Right atrium auricular region (tissue), 2 donors: ENCODE measurements around the gene USF1. TPM values are rescaled to one million over a fixed set of nuclear protein-coding genes. Genes with fewer than 3 reads are reported as not detected.
A peak's percentile ranks its signal among the peaks of the same experiment; 100 is the strongest.

Source experiments
- DNase-seq: peaks from one replicate; pipeline ENCODE4 v3.0.0-alpha.2; 2019; ENCODE audit warnings: low spot score
- H3K27ac ChIP-seq, 2 donors: fragments of 200-600 bp; sonication (generic); 1 replicate in 1 of 2; 2 replicates in 1 of 2; pipeline ENCODE4 v1.5.1; 2016 to 2019
- H3K27me3 ChIP-seq, 2 donors: fragments of 200-600 bp; sonication (generic); one replicate each; pipeline versions ENCODE4 v1.5.1 to v1.6.0; 2017 to 2019
- H3K36me3 ChIP-seq: fragments of 200-600 bp; sonication (generic); one replicate; pipeline ENCODE4 v1.5.1; 2016
- H3K4me1 ChIP-seq, 2 donors: fragments of 200-600 bp; sonication (generic); one replicate each; pipeline versions ENCODE4 v1.5.1 to v1.6.0; 2017 to 2019
- H3K4me3 ChIP-seq, 2 donors: fragments of 200-600 bp; sonication (generic); 1 replicate in 1 of 2; 2 replicates in 1 of 2; pipeline ENCODE4 v1.5.1; 2017 to 2019; ENCODE audit warnings: mild to moderate bottlenecking in 1 of 2, moderate library complexity in 1 of 2
- H3K9me3 ChIP-seq, 2 donors: fragments of 200-600 bp; sonication (generic); one replicate each; pipeline ENCODE4 v1.5.1; 2019
- CTCF ChIP-seq, 2 donors: fragments of 200-600 bp; sonication (generic); IDR thresholded peaks; one replicate each; pipeline ENCODE4 v1.5.1; 2019; ENCODE audit warnings: antibody characterized with exemption in 2 of 2
- total RNA-seq, 2 donors: library from RNA; depleted of rRNA; stranded (reverse); fragments of >200 nt; gene quantifications; one replicate each; pipeline ENCODE4 v1.1.0, GENCODE V29; 2016

Gene USF1
- total RNA-seq, 2 donors from 2014 or later = 21.7 to 25.5 TPM

GRCh38 chr1:161048949-161049722 is 3.4 kb upstream of the USF1 start:
- H3K27ac ChIP-seq = no peak overlapping the region
- H3K9me3 ChIP-seq = no peaks in the 10 kb centered on the region
- peaks cover 0 to 6% of the 10 kb centered on the region in 2 donors for H3K4me1 ChIP-seq
- DNase-seq = no peak
- H3K36me3 ChIP-seq = no peaks in the 10 kb centered on the region
- H3K27me3 ChIP-seq = no peaks in the 10 kb centered on the region
- no peak overlapping the region for H3K4me3 ChIP-seq
- TF ChIP-seq CTCF (IDR thresholded peaks at IDR 0.05) = no peak

GRCh38 chr1:161047436-161048420 is 2.0 kb upstream of the USF1 start:
- H3K4me1 ChIP-seq = peaks cover 0 to 16% of the 10 kb centered on the region in 2 donors
- no peak overlapping the region for H3K27ac ChIP-seq
- no peaks in the 10 kb centered on the region for H3K9me3 ChIP-seq
- no peak overlapping the region for H3K4me3 ChIP-seq
- DNase-seq = no peak
- H3K27me3 ChIP-seq = no peaks in the 10 kb centered on the region
- peaks cover 7% of the 10 kb centered on the region for H3K36me3 ChIP-seq
- no peak for TF ChIP-seq CTCF (IDR thresholded peaks at IDR 0.05)

- DNase-seq = no peak
- Histone ChIP-seq H3K27me3 (no peaks in the 10 kb centered on the region), H3K36me3 (peaks cover 17% of the 10 kb centered on the region), H3K27ac (peak overlapping the region; percentile 91 to 93), H3K4me1 (peaks cover 0 to 16% of the 10 kb centered on the region in 2 donors), H3K9me3 (no peaks in the 10 kb centered on the region), H3K4me3 (peak overlapping the region; percentile 63 to 82)
- no peak for TF ChIP-seq CTCF (IDR thresholded peaks at IDR 0.05)
Measured at GRCh38 chr1:161046605-161047228, 940 bp upstream of the USF1 start.

GRCh38 chr1:161044908-161045735 is 655 bp downstream of the USF1 start:
- H3K27me3 ChIP-seq = no peaks in the 10 kb centered on the region
- H3K27ac ChIP-seq = peak overlapping the region; percentile 91 to 93
- peaks cover 0 to 16% of the 10 kb centered on the region in 2 donors for H3K4me1 ChIP-seq
- H3K9me3 ChIP-seq = no peaks in the 10 kb centered on the region
- TF ChIP-seq CTCF (IDR thresholded peaks at IDR 0.05) = no peak
- peak overlapping the region; percentile 63 to 82 for H3K4me3 ChIP-seq
- peaks cover 33% of the 10 kb centered on the region for H3K36me3 ChIP-seq
- peak; percentile 84 for DNase-seq

GRCh38 chr1:161044535-161044907 is 1.3 kb downstream of the USF1 start:
- H3K27ac ChIP-seq = peak overlapping the region; percentile 91 to 93
- peaks cover 39% of the 10 kb centered on the region for H3K36me3 ChIP-seq
- no peak for DNase-seq
- no peaks in the 10 kb centered on the region for H3K27me3 ChIP-seq
- H3K9me3 ChIP-seq = no peaks in the 10 kb centered on the region
- peak overlapping the region; percentile 63 to 82 for H3K4me3 ChIP-seq
- peaks cover 0 to 16% of the 10 kb centered on the region in 2 donors for H3K4me1 ChIP-seq
- no peak for TF ChIP-seq CTCF (IDR thresholded peaks at IDR 0.05)
